Left lung (tissue), 10 donors: ENCODE measurements around the gene SIPA1L2. TPM values are rescaled to one million over a fixed set of nuclear protein-coding genes. Genes with fewer than 3 reads are reported as not detected.

Experiments used
- ATAC-seq: fragments of 200-7000 bp; cut with Tn5 transposase; one replicate; pipeline ENCODE4 v1.9.1; 2020; ENCODE audit warnings: moderate library complexity
- DNase-seq, 4 donors: peaks; one replicate each; pipeline ENCODE4 v3.0.0-alpha.2; 2013 to 2020
- H3K27ac ChIP-seq, 2 donors: fragments of 200-600 bp; sonication (generic) in 1 of 2; one replicate each; pipeline versions ENCODE4 v1.5.0 to v1.8.0; 2020 to 2021
- H3K27me3 ChIP-seq, 2 donors: fragments of 200-600 bp; sonication (generic) in 1 of 2; one replicate each; pipeline versions ENCODE4 v1.5.0 to v1.8.0; 2020 to 2021
- H3K36me3 ChIP-seq, 2 donors: fragments of 200-600 bp; sonication (generic) in 1 of 2; one replicate each; pipeline versions ENCODE4 v1.5.0 to v1.8.0; 2020 to 2021
- H3K4me1 ChIP-seq, 2 donors: fragments of 200-600 bp; one replicate each; pipeline ENCODE4 v1.8.0; 2021
- H3K4me3 ChIP-seq, 2 donors: fragments of 200-600 bp; sonication (generic) in 1 of 2; one replicate each; pipeline versions ENCODE4 v1.5.0 to v1.8.0; 2020 to 2021; ENCODE audit warnings: mild to moderate bottlenecking in 1 of 2
- H3K9me3 ChIP-seq, 2 donors: fragments of 200-600 bp; sonication (generic) in 1 of 2; one replicate each; pipeline versions ENCODE4 v1.5.0 to v1.8.0; 2020 to 2021
- intact Hi-C, 2 donors: fragments of 100-400 bp; cut with DNase I; formaldehyde crosslinking; loops; one replicate each; pipeline versions ENCODE4 v1.11.2 to v1.14.2; 2022
- polyA plus RNA-seq, 6 donors: library from polyadenylated mRNA; unstranded; fragments of 120-200 nt; gene quantifications; one replicate each; pipeline ENCODE4 v1.2.1, GENCODE V29; 2013; ENCODE audit not compliant: insufficient read length in 6 of 6
- total RNA-seq, 2 donors: library from RNA; stranded (reverse); fragmentation: NEBNext Ultra II Directional; extraction: Animal tissue kit (Norgen Biotek cat#: 25700); gene quantifications; one replicate each; pipeline ENCODE4 v1.2.1, GENCODE V29; 2021
- TF ChIP-seq, protein P1 (sequence below), 2 donors: fragments of 200-600 bp; sonication (generic) in 1 of 2; IDR thresholded peaks; one replicate each; pipeline versions ENCODE4 v1.5.0 to v1.8.0; 2021; ENCODE audit warnings: antibody characterized with exemption in 2 of 2
- donor health status: DM: no; HTN: yes; CAD: no.
- donor health status: DM: no; HTN: no; CAD: no.

SIPA1L2 gene
- total and polyA plus RNA-seq, 8 donors: 19.4 to 29.3 (median 26.9) TPM

DNA sequence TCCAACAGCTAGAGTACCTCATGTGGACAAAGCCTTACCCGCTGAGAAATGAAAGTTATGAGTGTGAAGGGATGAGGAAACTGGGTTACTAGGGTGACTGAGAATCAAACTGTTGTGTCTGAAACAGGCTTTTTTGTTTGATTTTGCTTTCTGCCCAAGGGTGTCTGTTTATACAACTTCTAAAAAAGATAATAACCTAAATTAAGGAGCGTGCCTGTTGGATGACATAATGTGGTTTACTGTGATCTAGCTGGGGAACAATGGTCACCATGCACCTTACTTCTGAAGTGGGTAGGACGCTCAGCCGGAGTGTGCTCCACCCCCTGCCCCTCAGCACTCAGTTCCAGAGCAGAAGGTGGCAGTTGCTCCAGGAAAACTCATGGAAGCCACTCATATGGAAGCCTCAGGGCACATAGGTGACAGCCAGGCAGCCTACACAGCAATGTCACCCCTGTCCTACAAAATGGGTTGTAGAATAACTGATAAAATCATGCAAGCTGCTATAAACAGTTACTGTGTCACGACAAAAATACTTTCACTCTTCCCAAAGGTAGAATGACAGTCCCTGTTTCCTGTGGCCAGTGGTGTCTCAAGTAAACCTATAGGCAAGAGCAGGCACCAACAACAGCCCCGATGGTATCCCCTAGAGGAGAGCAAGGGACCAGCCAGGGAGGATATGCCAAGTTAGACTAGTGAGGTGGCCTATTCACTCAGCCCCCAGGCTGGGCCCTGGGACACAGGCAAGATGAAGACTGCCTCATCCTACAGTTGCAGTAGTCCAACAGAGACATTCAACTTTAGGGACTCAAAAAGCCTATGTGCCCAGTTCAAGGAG lies 29.3 kb downstream of the SIPA1L2 start:
- Histone ChIP-seq H3K4me1 (peaks cover 6 to 39% of the 10 kb centered on the region in 2 donors), H3K27me3 (no peaks in the 10 kb centered on the region), H3K36me3 (no peaks in the 10 kb centered on the region), H3K9me3 (no peaks in the 10 kb centered on the region), H3K4me3 (no peak overlapping the region), H3K27ac (peak overlapping the region in 1 of 2 donors; percentile 63)
- TF ChIP-seq, protein P1, sequence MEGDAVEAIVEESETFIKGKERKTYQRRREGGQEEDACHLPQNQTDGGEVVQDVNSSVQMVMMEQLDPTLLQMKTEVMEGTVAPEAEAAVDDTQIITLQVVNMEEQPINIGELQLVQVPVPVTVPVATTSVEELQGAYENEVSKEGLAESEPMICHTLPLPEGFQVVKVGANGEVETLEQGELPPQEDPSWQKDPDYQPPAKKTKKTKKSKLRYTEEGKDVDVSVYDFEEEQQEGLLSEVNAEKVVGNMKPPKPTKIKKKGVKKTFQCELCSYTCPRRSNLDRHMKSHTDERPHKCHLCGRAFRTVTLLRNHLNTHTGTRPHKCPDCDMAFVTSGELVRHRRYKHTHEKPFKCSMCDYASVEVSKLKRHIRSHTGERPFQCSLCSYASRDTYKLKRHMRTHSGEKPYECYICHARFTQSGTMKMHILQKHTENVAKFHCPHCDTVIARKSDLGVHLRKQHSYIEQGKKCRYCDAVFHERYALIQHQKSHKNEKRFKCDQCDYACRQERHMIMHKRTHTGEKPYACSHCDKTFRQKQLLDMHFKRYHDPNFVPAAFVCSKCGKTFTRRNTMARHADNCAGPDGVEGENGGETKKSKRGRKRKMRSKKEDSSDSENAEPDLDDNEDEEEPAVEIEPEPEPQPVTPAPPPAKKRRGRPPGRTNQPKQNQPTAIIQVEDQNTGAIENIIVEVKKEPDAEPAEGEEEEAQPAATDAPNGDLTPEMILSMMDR (IDR thresholded peaks at IDR 0.05): no peak
- intact Hi-C loops: no loop called here
- peak; percentile 68 for ATAC-seq
- DNase-seq: no peak

DNA sequence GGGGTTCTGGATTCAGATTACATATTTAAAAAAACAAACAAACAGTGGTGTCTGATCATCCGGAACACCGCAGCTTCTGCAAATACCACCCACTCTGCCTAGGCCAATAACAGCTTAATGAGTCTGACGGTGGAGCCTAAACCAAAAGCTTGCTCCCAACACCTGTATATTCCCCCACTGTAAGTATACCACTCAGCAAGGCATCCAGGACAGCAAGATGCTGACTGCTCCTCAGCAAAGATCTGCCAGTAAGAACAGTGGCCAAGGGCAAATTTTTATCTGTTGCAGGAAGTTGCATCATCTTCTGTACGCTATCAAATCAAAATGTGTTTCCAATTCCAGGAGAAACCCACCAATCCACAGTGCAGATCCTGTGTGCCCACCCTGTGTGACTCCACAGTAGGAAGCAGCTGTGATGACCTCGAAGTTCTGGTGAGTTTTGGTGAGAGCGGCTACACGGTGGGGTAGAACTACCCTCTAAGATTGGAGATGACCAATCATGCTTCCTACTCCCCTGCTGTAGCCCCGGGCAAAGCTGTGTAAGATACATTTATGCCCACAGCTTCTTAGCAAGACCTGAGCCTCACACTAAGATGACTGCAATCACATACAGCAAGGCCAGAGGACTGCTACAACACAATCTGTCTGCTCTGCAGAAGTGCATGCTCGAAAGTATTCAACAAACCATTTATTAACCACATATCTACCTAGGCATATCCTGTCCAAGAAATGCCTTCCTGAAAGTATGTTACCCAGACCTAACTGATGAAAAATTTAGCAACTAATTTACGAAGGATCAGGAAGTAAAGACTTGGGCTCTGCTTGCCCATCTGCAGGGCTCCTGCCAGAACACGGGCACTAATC lies 30.5 kb downstream of the SIPA1L2 start:
- TF ChIP-seq, protein P1 (IDR thresholded peaks at IDR 0.05): no peak
- H3K4me1 ChIP-seq: peaks cover 6 to 43% of the 10 kb centered on the region in 2 donors
- DNase-seq (no peak), ATAC-seq (no peak)
- H3K27me3 ChIP-seq: no peaks in the 10 kb centered on the region
- no peak overlapping the region for H3K4me3 ChIP-seq
- H3K27ac ChIP-seq: peak overlapping the region in 1 of 2 donors; percentile 63
- H3K9me3 ChIP-seq: no peaks in the 10 kb centered on the region
- intact Hi-C loops: no loop called here
- H3K36me3 ChIP-seq: no peaks in the 10 kb centered on the region

DNA sequence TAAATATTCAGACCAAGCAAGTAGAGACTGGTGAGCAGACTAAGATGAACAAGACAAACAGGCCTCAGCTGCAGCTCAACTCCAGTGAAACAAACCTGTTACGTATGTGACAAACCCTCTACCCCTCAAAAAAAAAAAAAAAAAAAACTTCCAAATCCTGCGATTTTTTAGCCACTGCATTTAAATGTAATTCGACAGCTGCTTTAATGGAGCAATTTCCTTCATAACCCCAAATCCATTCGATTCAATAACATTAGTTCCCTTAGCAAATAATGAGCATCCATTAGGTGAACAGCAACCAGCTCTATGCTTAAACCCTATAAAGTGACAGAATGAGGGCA lies 31.1 kb downstream of the SIPA1L2 start:
- DNase-seq (no peak), ATAC-seq (no peak)
- TF ChIP-seq, protein P1 (IDR thresholded peaks at IDR 0.05): no peak
- Histone ChIP-seq H3K4me3 (no peak overlapping the region), H3K36me3 (no peaks in the 10 kb centered on the region), H3K27me3 (no peaks in the 10 kb centered on the region), H3K4me1 (peaks cover 8 to 43% of the 10 kb centered on the region in 2 donors), H3K9me3 (no peaks in the 10 kb centered on the region), H3K27ac (peak overlapping the region in 1 of 2 donors; percentile 63)
- intact Hi-C loops: no loop called here

DNA sequence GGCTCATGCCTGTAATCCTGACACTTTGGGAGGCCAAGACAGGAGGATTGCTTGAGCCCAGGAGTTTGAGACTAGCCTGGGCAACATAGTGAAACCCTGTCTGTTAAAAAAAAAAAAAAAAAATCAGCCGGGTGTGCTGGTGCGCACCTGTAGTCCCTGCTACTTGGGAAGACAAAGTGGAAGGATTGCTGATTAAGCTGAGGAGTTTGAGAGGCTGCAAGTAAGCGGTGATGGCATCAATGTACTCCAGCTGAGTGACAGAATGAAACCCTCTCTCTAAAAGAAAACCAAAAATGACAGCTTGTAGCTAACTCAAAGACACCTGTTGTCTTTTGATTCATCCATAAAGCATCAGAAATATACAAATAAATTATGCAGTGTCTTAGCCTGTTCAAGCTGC lies 31.8 kb downstream of the SIPA1L2 start:
- Histone ChIP-seq H3K4me1 (peaks cover 8 to 43% of the 10 kb centered on the region in 2 donors), H3K36me3 (no peaks in the 10 kb centered on the region), H3K9me3 (no peaks in the 10 kb centered on the region), H3K27ac (no peak overlapping the region), H3K4me3 (no peak overlapping the region), H3K27me3 (no peaks in the 10 kb centered on the region)
- TF ChIP-seq, protein P1 (IDR thresholded peaks at IDR 0.05): no peak
- intact Hi-C loops: no loop called here
- DNase-seq (no peak), ATAC-seq (no peak)

DNA sequence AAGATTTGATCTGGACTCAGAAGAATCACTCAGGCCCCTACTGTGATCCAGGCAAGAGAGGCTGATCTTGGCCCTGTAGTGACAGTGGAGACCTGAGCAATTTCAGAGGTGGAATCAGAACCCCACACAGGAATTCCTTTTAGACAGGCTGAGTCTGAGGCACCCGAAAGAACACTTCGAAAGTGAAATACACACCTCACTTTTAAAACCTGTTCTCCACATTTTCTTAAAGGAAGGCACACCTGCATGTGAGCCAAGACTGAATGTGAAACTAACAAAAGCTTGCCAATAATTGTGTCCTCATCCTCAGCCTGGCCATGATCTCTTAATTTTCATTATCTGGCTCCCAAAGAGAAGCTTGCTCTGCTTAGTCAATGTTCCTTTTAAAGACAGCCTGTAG lies 32.2 kb downstream of the SIPA1L2 start:
- no peaks in the 10 kb centered on the region for H3K9me3 ChIP-seq
- TF ChIP-seq, protein P1 (IDR thresholded peaks at IDR 0.05): no peak
- H3K27ac ChIP-seq: no peak overlapping the region
- peaks cover 8 to 43% of the 10 kb centered on the region in 2 donors for H3K4me1 ChIP-seq
- no peak overlapping the region for H3K4me3 ChIP-seq
- intact Hi-C loops: no loop called here
- DNase-seq: no peak
- no peaks in the 10 kb centered on the region for H3K36me3 ChIP-seq
- no peaks in the 10 kb centered on the region for H3K27me3 ChIP-seq
- no peak for ATAC-seq
